Adrenal gland (tissue), 12 donors: Measurements from ENCODE around the gene CEP76. TPM values are rescaled to one million over a fixed set of nuclear protein-coding genes. Genes with fewer than 3 reads are reported as not detected.

Source experiments
- DNase-seq, 7 donors: peaks; one replicate each; pipeline ENCODE4 v3.0.0-alpha.2; 2019 to 2020
- H3K27ac ChIP-seq, 5 donors: fragments of 200-600 bp; sonication (generic) in 4 of 5; 1 replicate in 3 of 5; 2 replicates in 2 of 5; pipeline versions ENCODE4 v1.5.1 to v1.8.0; 2016 to 2020; ENCODE audit warnings: mild to moderate bottlenecking in 1 of 5
- H3K27me3 ChIP-seq: fragments of 200-600 bp; 2 replicates; pipeline ENCODE4 v1.8.0; 2021
- H3K36me3 ChIP-seq, 2 donors: fragments of 200-600 bp; replicated peaks in 1 of 2; 1 replicate in 1 of 2; 2 replicates in 1 of 2; pipeline versions ENCODE4 v1.5.1 to v1.8.0; 2018 to 2022
- H3K4me1 ChIP-seq, 2 donors: fragments of 200-600 bp; replicated peaks in 1 of 2; 1 replicate in 1 of 2; 2 replicates in 1 of 2; pipeline versions ENCODE4 v1.5.1 to v1.8.0; 2018 to 2021
- H3K4me3 ChIP-seq, 4 donors: fragments of 200-600 bp; sonication (generic) in 3 of 4; one replicate each; pipeline ENCODE4 v1.5.1; 2016 to 2018
- H3K9me3 ChIP-seq, 3 donors: fragments of 200-600 bp; sonication (generic) in 1 of 3; replicated peaks in 1 of 3; 1 replicate in 2 of 3; 2 replicates in 1 of 3; pipeline versions ENCODE4 v1.5.1 to v1.8.0; 2016 to 2021
- CTCF ChIP-seq, 6 experiments: fragments of 450-650 bp in 4 of 6; fragments of 200-600 bp in 2 of 6; sonication (generic) in 1 of 6; IDR thresholded peaks; 1 replicate in 5 of 6; 2 replicates in 1 of 6; pipeline versions ENCODE4 v1.5.1 to v1.8.0; 2016 to 2021; ENCODE audit warnings: antibody characterized with exemption in 6 of 6, mild to moderate bottlenecking in 2 of 6, moderate library complexity in 1 of 6
- POLR2A ChIP-seq, 2 donors: fragments of 450-650 bp; IDR thresholded peaks; one replicate each; pipeline ENCODE4 v1.6.1; 2017; ENCODE audit warnings: antibody characterized with exemption in 2 of 2, mild to moderate bottlenecking in 2 of 2, moderate library complexity in 1 of 2
- WGBS, 4 donors: extraction: QIAGEN DNeasy Blood & Tissue Kit in 2 of 4; methylation state at CpG; one replicate each; pipeline versions ENCODE4 v1.1.5 to v1.1.7; 2013 to 2017; 5-methylcytosine and 5-hydroxymethylcytosine counted together
- intact Hi-C, 2 donors: fragments of 100-400 bp; cut with DNase I; formaldehyde crosslinking; loops; one replicate each; pipeline versions ENCODE4 v1.14.1 to v1.15.0; 2022 to 2023
- polyA plus RNA-seq, 3 donors: library from polyadenylated mRNA; stranded (reverse); fragments of 200-250 nt in 2 of 3; fragments of 350-450 nt in 1 of 3; fragmentation: Illumina TruSeq in 1 of 3; extraction: RNeasy Lipid Tissue Mini Kit (QIAGEN cat#74804) in 1 of 3; gene quantifications; one replicate each; pipeline ENCODE4 v1.2.3, GENCODE V29; 2013 to 2014
- total RNA-seq, 9 donors: library from RNA; depleted of rRNA in 4 of 9; stranded (reverse); fragments of >200 nt in 4 of 9; fragments of 120-200 nt in 1 of 9; fragmentation: NEBNext Ultra II Directional in 1 of 9; extraction: Animal tissue kit (Norgen Biotek cat#: 25700) in 1 of 9; gene quantifications; one replicate each; pipeline versions ENCODE4 v1.1.0 to v1.2.4, GENCODE V29; 2013 to 2023
- donor health status: healthy with polysubstance abuse.
- donor health status: Bipolar disorder and iron deficiency.
- donor health status: DM: yes; HTN: yes; CAD: no.
- donor health status: DM: no; HTN: no; CAD: no.
- donor health status: DM: no; HTN: no; CAD: no.
- donor health status: DM: yes; HTN: yes; CAD: no.

CEP76 gene
- total and polyA plus RNA-seq, 12 donors: 2.6 to 32.2 (median 7.2) TPM

- intact Hi-C loops: no loop called here
- 92 to 96% (median 94%) methylated on average over 5 of the region's 5 CpGs for WGBS, 4 donors
- no peaks in the 10 kb centered on the region for H3K9me3 ChIP-seq
- TF ChIP-seq CTCF (IDR thresholded peaks at IDR 0.05) (no peak), POLR2A (IDR thresholded peaks at IDR 0.05) (no peak)
- no peak overlapping the region for H3K27ac ChIP-seq
- no peaks in the 10 kb centered on the region for H3K4me1 ChIP-seq
- H3K4me3 ChIP-seq: no peak overlapping the region
- H3K36me3 ChIP-seq: peaks cover 0 to 4% of the 10 kb centered on the region in 2 donors
- DNase-seq: no peak
- H3K27me3 ChIP-seq: no peaks in the 10 kb centered on the region
Measured at GRCh38 chr18:12668041-12668440, 34.5 kb downstream of the CEP76 start.

GRCh38 chr18:12659904-12660605 lies 42.5 kb downstream of the CEP76 start:
- H3K4me3 ChIP-seq: no peak overlapping the region
- TF ChIP-seq CTCF (IDR thresholded peaks at IDR 0.05) (peak; percentile 84 to 98 (median 94)), POLR2A (IDR thresholded peaks at IDR 0.05) (no peak)
- peaks cover 5 to 28% of the 10 kb centered on the region in 2 donors for H3K4me1 ChIP-seq
- no peaks in the 10 kb centered on the region for H3K9me3 ChIP-seq
- WGBS, 4 donors: 51 to 69% (median 68%) methylated on average over 9 of the region's 9 CpGs
- H3K27me3 ChIP-seq: no peaks in the 10 kb centered on the region
- DNase-seq: peak; percentile 34 to 85 (median 60)
- intact Hi-C loops: loop anchor here (5.0 to 10.0 kb wide), 2 partner anchors 115 to 268 kb away; no protein-coding TSS in a partner anchor
- peak overlapping the region in 2 of 5 donors; percentile 5 to 22 for H3K27ac ChIP-seq
- no peaks in the 10 kb centered on the region for H3K36me3 ChIP-seq

- Histone ChIP-seq H3K9me3 (no peaks in the 10 kb centered on the region), H3K36me3 (no peaks in the 10 kb centered on the region), H3K27ac (peak overlapping the region in 4 of 5 donors; percentile 94 to 99 (median 98)), H3K4me1 (peaks cover 6 to 34% of the 10 kb centered on the region in 2 donors), H3K27me3 (no peaks in the 10 kb centered on the region), H3K4me3 (peak overlapping the region in 2 of 4 donors; percentile 55 to 97)
- intact Hi-C loops: loop anchor here in 1 of 2 donors (10.0 kb wide), 1 partner anchor 114 kb away; no protein-coding TSS in a partner anchor
- peak in 6 of 7 donors; percentile 41 to 72 (median 60) for DNase-seq
- TF ChIP-seq CTCF (IDR thresholded peaks at IDR 0.05) (no peak), POLR2A (IDR thresholded peaks at IDR 0.05) (no peak)
- WGBS, 4 donors: 20 to 44% (median 29%) methylated on average over 17 to 42 of the region's 42 CpGs
Measured at GRCh38 chr18:12658426-12659138, 43.9 kb downstream of the CEP76 start.
